Esophagus muscularis mucosa (tissue), 4 donors: ENCODE results near the gene IFIT2.

Source experiments
- EP300 ChIP-seq: sonication (generic); formaldehyde crosslinking; IDR thresholded peaks from one replicate; pipeline ENCODE4 v1.6.1; 2017; ENCODE audit warnings: antibody characterized with exemption
- POLR2A ChIP-seq: fragments of 450-650 bp; IDR thresholded peaks from one replicate; pipeline ENCODE4 v1.6.1; 2017; ENCODE audit warnings: antibody characterized with exemption, moderate library complexity, mild to moderate bottlenecking, low read depth
- POLR2AphosphoS5 ChIP-seq, 2 donors: sonication (generic); formaldehyde crosslinking; IDR thresholded peaks; one replicate each; pipeline ENCODE4 v1.6.1; 2017; ENCODE audit warnings: antibody characterized with exemption in 2 of 2
- TF ChIP-seq, protein P1 (sequence below), 3 experiments: fragments of 200-600 bp in 2 of 3; fragments of 450-650 bp in 1 of 3; sonication (generic) in 2 of 3; IDR thresholded peaks; one replicate each; pipeline ENCODE4 v1.5.1; 2017 to 2019; ENCODE audit warnings: antibody characterized with exemption in 3 of 3, mild to moderate bottlenecking in 2 of 3, moderate library complexity in 1 of 3

DNA sequence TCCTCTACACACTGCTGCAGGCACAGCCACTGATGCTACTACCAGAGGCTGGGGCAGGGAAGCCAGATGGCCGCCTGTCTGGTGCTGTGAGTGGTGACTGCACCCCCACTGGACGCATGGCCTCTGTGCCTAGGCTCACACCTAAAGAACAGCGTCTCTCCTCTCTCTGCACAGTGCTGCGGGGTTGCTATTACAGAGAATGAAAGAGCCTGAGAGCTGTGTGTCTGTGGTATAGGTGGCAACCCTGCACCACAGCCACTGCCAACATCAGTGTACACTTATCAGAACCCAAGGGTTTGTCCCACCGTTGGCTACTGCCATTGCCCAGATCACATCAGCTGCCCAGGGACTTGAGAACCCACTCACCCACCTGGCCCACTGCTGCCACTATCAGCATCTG lies 4.1 kb upstream of the IFIT2 start:
- TF ChIP-seq, protein P1, sequence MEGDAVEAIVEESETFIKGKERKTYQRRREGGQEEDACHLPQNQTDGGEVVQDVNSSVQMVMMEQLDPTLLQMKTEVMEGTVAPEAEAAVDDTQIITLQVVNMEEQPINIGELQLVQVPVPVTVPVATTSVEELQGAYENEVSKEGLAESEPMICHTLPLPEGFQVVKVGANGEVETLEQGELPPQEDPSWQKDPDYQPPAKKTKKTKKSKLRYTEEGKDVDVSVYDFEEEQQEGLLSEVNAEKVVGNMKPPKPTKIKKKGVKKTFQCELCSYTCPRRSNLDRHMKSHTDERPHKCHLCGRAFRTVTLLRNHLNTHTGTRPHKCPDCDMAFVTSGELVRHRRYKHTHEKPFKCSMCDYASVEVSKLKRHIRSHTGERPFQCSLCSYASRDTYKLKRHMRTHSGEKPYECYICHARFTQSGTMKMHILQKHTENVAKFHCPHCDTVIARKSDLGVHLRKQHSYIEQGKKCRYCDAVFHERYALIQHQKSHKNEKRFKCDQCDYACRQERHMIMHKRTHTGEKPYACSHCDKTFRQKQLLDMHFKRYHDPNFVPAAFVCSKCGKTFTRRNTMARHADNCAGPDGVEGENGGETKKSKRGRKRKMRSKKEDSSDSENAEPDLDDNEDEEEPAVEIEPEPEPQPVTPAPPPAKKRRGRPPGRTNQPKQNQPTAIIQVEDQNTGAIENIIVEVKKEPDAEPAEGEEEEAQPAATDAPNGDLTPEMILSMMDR (IDR thresholded peaks at IDR 0.05): no peak
- TF ChIP-seq POLR2A (no peak), POLR2AphosphoS5 (IDR thresholded peaks at IDR 0.05) (no peak), EP300 (no peak)
